Naive thymus-derived CD4-positive, alpha-beta T cell (primary cell): Measurements from ENCODE around the gene RPL7A. TPM values are rescaled to one million over a fixed set of nuclear protein-coding genes. Genes with fewer than 3 reads are reported as not detected.

ENCODE experiments used
- ATAC-seq: fragments of 150-1000 bp; cut with Tn5 transposase; 2 replicates; pipeline ENCODE4 v1.10.0; 2021; ENCODE audit warnings: mild to moderate bottlenecking, moderate library complexity
- CTCF ChIA-PET: fragments of 350-600 bp; sonication (Branson Sonifier 250); formaldehyde crosslinking; loops from one replicate; lab custom pipeline; 2021; ENCODE audit warnings: antibody characterized with exemption; lab: Charles Lee
- POLR2A ChIA-PET: fragments of 350-600 bp; sonication (Branson Sonifier 250); formaldehyde crosslinking; loops from one replicate; lab custom pipeline; 2021; ENCODE audit warnings: antibody characterized with exemption, inconsistent platforms; lab: Charles Lee
- DNase-seq, 9 donors: peaks; one replicate each; pipeline versions ENCODE4 v3.0.0 to v3.0.0-alpha.2; 2020 to 2022; ENCODE audit warnings: mixed read lengths in 1 of 9
- H3K27ac ChIP-seq: one replicate; pipeline ENCODE4 v1.7.0; 2013; ENCODE audit warnings: mild to moderate bottlenecking, low read depth, low read length, moderate library complexity
- H3K27me3 ChIP-seq, 2 donors: one replicate each; pipeline ENCODE4 v1.7.0; 2013; ENCODE audit warnings: low read length in 2 of 2, mild to moderate bottlenecking in 2 of 2, moderate library complexity in 2 of 2; ENCODE audit not compliant: control insufficient read depth in 2 of 2, insufficient read depth in 2 of 2
- H3K36me3 ChIP-seq, 3 experiments: 1 replicate in 2 of 3; 2 replicates in 1 of 3; pipeline ENCODE4 v1.7.0; 2013; ENCODE audit warnings: low read length in 3 of 3, mild to moderate bottlenecking in 3 of 3, moderate library complexity in 1 of 3; ENCODE audit not compliant: insufficient read depth in 3 of 3, control insufficient read depth in 2 of 3
- H3K4me1 ChIP-seq, 2 donors: one replicate each; pipeline ENCODE4 v1.7.0; 2013; ENCODE audit warnings: low read length in 2 of 2, mild to moderate bottlenecking in 2 of 2, moderate library complexity in 1 of 2; ENCODE audit not compliant: control insufficient read depth in 2 of 2, insufficient read depth in 2 of 2
- H3K4me3 ChIP-seq: 2 replicates; pipeline ENCODE4 v1.7.0; 2013; ENCODE audit warnings: mild to moderate bottlenecking, low read length
- H3K9me3 ChIP-seq, 3 experiments: 1 replicate in 2 of 3; 2 replicates in 1 of 3; pipeline ENCODE4 v1.7.0; 2013; ENCODE audit warnings: low read length in 3 of 3; ENCODE audit not compliant: control insufficient read depth in 2 of 3
- H3K27ac Mint-ChIP-seq, 9 donors: one replicate each; pipeline ENCODE4 v1.8.0; 2020 to 2022; ENCODE audit warnings: mixed read lengths in 9 of 9, mild to moderate bottlenecking in 8 of 9, moderate library complexity in 5 of 9, inconsistent platforms in 2 of 9
- H3K27me3 Mint-ChIP-seq, 5 donors: one replicate each; pipeline ENCODE4 v1.8.0; 2021 to 2022; ENCODE audit warnings: mixed read lengths in 5 of 5, mild to moderate bottlenecking in 1 of 5
- H3K36me3 Mint-ChIP-seq, 5 donors: one replicate each; pipeline ENCODE4 v1.8.0; 2020 to 2022; ENCODE audit warnings: mixed read lengths in 5 of 5, mild to moderate bottlenecking in 3 of 5, inconsistent platforms in 1 of 5
- H3K4me1 Mint-ChIP-seq, 7 donors: one replicate each; pipeline ENCODE4 v1.8.0; 2020 to 2022; ENCODE audit warnings: mixed read lengths in 7 of 7, mild to moderate bottlenecking in 3 of 7, inconsistent platforms in 1 of 7
- H3K4me3 Mint-ChIP-seq, 10 donors: one replicate each; pipeline ENCODE4 v1.8.0; 2020 to 2022; ENCODE audit warnings: mild to moderate bottlenecking in 10 of 10, mixed read lengths in 10 of 10, moderate library complexity in 6 of 10, inconsistent platforms in 2 of 10
- H3K9me3 Mint-ChIP-seq, 11 donors: one replicate each; pipeline ENCODE4 v1.8.0; 2020 to 2022; ENCODE audit warnings: mixed read lengths in 11 of 11, mild to moderate bottlenecking in 4 of 11, inconsistent platforms in 1 of 11, moderate library complexity in 1 of 11
- intact Hi-C, 2 donors: fragments of 100-400 bp; cut with micrococcal nuclease; formaldehyde crosslinking; loops; one replicate each; pipeline ENCODE4 v1.15.1; 2023
- polyA plus RNA-seq, 2 donors: library from polyadenylated mRNA; unstranded; fragments of 300-500 nt; fragmentation: Illumina TruSeq; gene quantifications; one replicate each; pipeline ENCODE4 v1.2.3, GENCODE V29; 2021
- total RNA-seq, 6 experiments: library from RNA in 5 of 6; stranded (reverse) in 5 of 6; gene quantifications; 1 replicate in 5 of 6; 2 replicates in 1 of 6; pipeline ENCODE4 v1.2.3 and lab custom pipeline; 2021 to 2026

The RPL7A gene
- total and polyA plus RNA-seq, 7 experiments from 2014 or later: 1,347 to 2,815 (median 2,127) TPM

DNA sequence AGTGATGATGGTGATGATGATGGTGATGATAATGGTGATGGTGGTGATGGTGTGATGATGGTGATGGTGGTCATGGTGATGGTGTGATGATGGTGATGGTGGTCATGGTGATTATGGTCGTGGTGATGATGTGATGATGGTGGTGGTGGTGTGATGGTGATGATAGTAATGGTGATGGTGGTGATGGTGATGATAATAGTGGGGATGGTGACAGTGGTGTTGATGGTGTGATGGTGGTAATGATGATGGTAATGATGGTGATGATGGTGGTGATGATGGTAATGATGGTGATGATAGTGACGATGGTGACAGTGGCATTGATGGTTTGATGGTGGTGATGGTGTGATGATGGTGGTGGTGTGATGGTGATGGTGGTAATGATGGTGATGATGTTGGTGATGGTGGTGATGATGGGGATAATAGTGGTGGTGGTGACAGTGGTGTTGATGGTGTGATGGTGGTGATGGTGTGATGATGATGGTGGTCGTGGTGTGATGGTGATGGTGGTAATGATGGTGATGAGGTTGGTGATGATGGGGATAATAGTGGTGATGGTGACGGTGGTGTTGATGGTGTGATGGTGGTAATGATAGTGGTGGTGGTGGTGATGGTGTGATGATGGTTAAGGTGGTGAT is 34.6 kb downstream of the RPL7A start:
- Histone ChIP-seq H3K9me3 (no peaks in the 10 kb centered on the region), H3K4me3 (no peak overlapping the region), H3K27ac (no peak overlapping the region), H3K4me1 (no peaks in the 10 kb centered on the region), H3K27me3 (no peaks in the 10 kb centered on the region), H3K36me3 (no peaks in the 10 kb centered on the region)
- ChIA-PET CTCF (no interaction called here), POLR2A (no interaction called here)
- intact Hi-C loops: no loop called here
- no peaks in the 10 kb centered on the region for H3K36me3 Mint-ChIP-seq
- no peak overlapping the region for H3K27ac Mint-ChIP-seq
- H3K27me3 Mint-ChIP-seq: no peaks in the 10 kb centered on the region
- no peaks in the 10 kb centered on the region for H3K4me1 Mint-ChIP-seq
- DNase-seq (no peak), ATAC-seq (no peak)
- H3K9me3 Mint-ChIP-seq: no peaks in the 10 kb centered on the region
- no peak overlapping the region for H3K4me3 Mint-ChIP-seq

GRCh38 chr9:133383438-133383837 is 35.4 kb downstream of the RPL7A start:
- Histone ChIP-seq H3K27me3 (no peaks in the 10 kb centered on the region), H3K36me3 (no peaks in the 10 kb centered on the region), H3K4me1 (no peaks in the 10 kb centered on the region), H3K4me3 (no peak overlapping the region), H3K27ac (no peak overlapping the region), H3K9me3 (no peaks in the 10 kb centered on the region)
- no peaks in the 10 kb centered on the region for H3K27me3 Mint-ChIP-seq
- no peak for DNase-seq
- intact Hi-C loops: no loop called here
- no peak for ATAC-seq
- H3K4me1 Mint-ChIP-seq: no peaks in the 10 kb centered on the region
- POLR2A ChIA-PET: no interaction called here
- no peak overlapping the region for H3K4me3 Mint-ChIP-seq
- H3K9me3 Mint-ChIP-seq: no peaks in the 10 kb centered on the region
- CTCF ChIA-PET: no interaction called here
- H3K36me3 Mint-ChIP-seq: no peaks in the 10 kb centered on the region
- no peak overlapping the region for H3K27ac Mint-ChIP-seq

DNA sequence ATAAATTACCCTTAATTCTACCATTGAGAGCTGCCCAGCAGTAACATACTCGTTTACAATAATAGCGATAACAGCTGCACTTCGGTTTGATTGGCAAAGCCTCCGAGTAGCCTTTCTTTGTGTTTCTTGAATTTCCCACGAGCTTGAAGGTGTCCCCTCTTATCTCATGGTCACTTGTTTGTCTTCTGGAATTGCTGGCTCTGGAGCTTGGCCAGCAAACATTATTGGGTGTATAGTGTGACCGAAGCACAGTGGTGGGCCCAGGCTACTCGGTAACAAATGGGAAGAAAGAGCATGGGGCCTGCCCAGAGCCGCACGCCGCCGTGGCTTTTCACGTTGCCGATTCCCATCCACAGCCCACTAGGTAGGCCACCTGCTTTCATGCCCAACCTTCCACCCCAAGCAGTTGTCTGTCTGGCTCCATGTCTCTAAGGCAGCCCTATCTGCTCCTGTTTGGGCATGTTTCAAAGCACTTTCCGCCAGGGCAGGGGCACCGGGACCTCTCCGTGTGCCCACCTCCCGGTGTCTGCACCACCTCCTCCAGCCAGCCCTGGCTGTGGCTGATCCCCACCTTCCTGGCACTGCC is 36.8 kb downstream of the RPL7A start:
- Histone ChIP-seq H3K27ac (no peak overlapping the region), H3K27me3 (no peaks in the 10 kb centered on the region), H3K9me3 (no peaks in the 10 kb centered on the region), H3K4me1 (no peaks in the 10 kb centered on the region), H3K4me3 (no peak overlapping the region), H3K36me3 (no peaks in the 10 kb centered on the region)
- Mint-ChIP-seq H3K9me3 (no peaks in the 10 kb centered on the region), H3K27ac (no peak overlapping the region), H3K27me3 (peaks cover 0 to 5% (median 0%) of the 10 kb centered on the region in 5 donors), H3K4me1 (no peaks in the 10 kb centered on the region), H3K4me3 (no peak overlapping the region), H3K36me3 (no peaks in the 10 kb centered on the region)
- intact Hi-C loops: no loop called here
- ATAC-seq (no peak), DNase-seq (no peak)
- ChIA-PET CTCF (no interaction called here), POLR2A (interaction anchor here (1.0 kb wide), 1 partner anchor 33 kb away, joined by 3 read pairs; the partner anchor contains the start of gene REXO4)

DNA sequence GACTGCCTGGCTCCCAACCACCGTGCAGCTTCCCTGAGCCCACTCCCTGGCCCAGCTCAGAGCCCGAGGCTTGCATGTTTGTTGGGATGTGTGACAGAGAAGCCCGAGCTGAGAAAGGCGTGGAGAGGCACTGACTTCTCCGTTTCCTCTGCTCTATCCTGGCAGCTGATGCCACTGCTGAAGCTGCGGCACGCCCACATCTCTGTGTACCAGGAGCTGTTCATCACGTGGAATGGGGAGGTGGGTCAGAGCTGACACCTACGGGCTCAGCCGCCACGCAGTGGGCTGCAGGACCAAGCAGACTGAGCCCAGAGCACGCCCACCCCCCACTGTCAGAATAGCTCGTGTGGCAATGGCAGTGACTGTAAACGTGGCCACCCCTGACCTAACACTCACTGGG is 37.4 kb downstream of the RPL7A start:
- no peak overlapping the region for H3K4me3 ChIP-seq

GRCh38 chr9:133386338-133386737 is 38.3 kb downstream of the RPL7A start:
- intact Hi-C loops: no loop called here

More for the DNA sequence above, 37.4 kb downstream of the RPL7A start:
- Histone ChIP-seq H3K4me1 (no peaks in the 10 kb centered on the region), H3K27ac (no peak overlapping the region), H3K9me3 (no peaks in the 10 kb centered on the region), H3K36me3 (no peaks in the 10 kb centered on the region), H3K27me3 (no peaks in the 10 kb centered on the region)
- ChIA-PET CTCF (no interaction called here), POLR2A (interaction anchor here (1.0 kb wide), 1 partner anchor 32 kb away, joined by 3 read pairs; the partner anchor contains the start of gene REXO4)
- intact Hi-C loops: no loop called here
- Mint-ChIP-seq H3K4me1 (no peaks in the 10 kb centered on the region), H3K27ac (no peak overlapping the region), H3K4me3 (no peak overlapping the region), H3K9me3 (no peaks in the 10 kb centered on the region), H3K27me3 (peaks cover 0 to 6% (median 0%) of the 10 kb centered on the region in 5 donors), H3K36me3 (no peaks in the 10 kb centered on the region)
- no peak for DNase-seq
- ATAC-seq: no peak

DNA sequence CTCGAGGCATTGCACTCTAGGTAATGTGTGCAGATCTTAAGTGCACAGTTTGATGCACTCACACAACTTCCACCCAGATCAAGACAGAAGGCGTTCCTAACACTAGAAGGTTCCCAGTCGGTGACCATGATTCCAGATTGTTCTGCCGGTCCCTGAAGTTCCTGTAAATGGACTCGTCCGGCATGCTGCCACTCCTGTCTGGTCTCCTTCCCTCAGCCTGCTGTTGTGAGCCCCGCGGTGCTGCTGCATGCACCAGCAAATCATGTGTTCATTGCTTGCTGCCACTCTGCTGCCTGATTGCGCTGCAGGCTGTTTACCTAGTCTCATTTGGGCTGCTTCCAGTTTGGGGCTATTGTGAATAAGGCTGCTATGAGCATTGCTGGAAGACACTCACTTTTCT is 39.7 kb downstream of the RPL7A start:
- Mint-ChIP-seq H3K27ac (no peak overlapping the region), H3K9me3 (no peaks in the 10 kb centered on the region), H3K36me3 (no peaks in the 10 kb centered on the region), H3K4me3 (no peak overlapping the region), H3K4me1 (no peaks in the 10 kb centered on the region), H3K27me3 (peaks cover 0 to 9% (median 0%) of the 10 kb centered on the region in 5 donors)
- intact Hi-C loops: no loop called here
- ATAC-seq (no peak), DNase-seq (no peak)
- ChIA-PET CTCF (no interaction called here), POLR2A (no interaction called here)
- H3K27me3 ChIP-seq: no peaks in the 10 kb centered on the region
- H3K4me1 ChIP-seq: no peaks in the 10 kb centered on the region
- no peak overlapping the region for H3K27ac ChIP-seq
- no peaks in the 10 kb centered on the region for H3K36me3 ChIP-seq
- H3K4me3 ChIP-seq: no peak overlapping the region
- H3K9me3 ChIP-seq: no peaks in the 10 kb centered on the region

More at GRCh38 chr9:133386338-133386737, 38.3 kb downstream of the RPL7A start:
- DNase-seq (no peak), ATAC-seq (no peak)
- peaks cover 0 to 9% (median 0%) of the 10 kb centered on the region in 5 donors for H3K27me3 Mint-ChIP-seq
- ChIA-PET CTCF (interaction anchor here (0.5 kb wide), 1 partner anchor 11 kb away, joined by 4 read pairs; no protein-coding TSS in a partner anchor), POLR2A (no interaction called here)
- no peaks in the 10 kb centered on the region for H3K9me3 Mint-ChIP-seq
- H3K4me1 Mint-ChIP-seq: no peaks in the 10 kb centered on the region
- Histone ChIP-seq H3K9me3 (no peaks in the 10 kb centered on the region), H3K27ac (no peak overlapping the region), H3K27me3 (no peaks in the 10 kb centered on the region), H3K36me3 (no peaks in the 10 kb centered on the region), H3K4me1 (no peaks in the 10 kb centered on the region), H3K4me3 (no peak overlapping the region)
- H3K27ac Mint-ChIP-seq: no peak overlapping the region
- no peaks in the 10 kb centered on the region for H3K36me3 Mint-ChIP-seq
- H3K4me3 Mint-ChIP-seq: no peak overlapping the region
